ENCODE data around the gene LRRK1.

The LRRK1 gene

GRCh38 chr15:100934166-100934565, 15.0 kb downstream of the LRRK1 start:
- FAIRE-seq (no peak), DNase-seq (ENCODE audit: insufficient read length, low spot score) (no peak)
- TF ChIP-seq, protein P1, sequence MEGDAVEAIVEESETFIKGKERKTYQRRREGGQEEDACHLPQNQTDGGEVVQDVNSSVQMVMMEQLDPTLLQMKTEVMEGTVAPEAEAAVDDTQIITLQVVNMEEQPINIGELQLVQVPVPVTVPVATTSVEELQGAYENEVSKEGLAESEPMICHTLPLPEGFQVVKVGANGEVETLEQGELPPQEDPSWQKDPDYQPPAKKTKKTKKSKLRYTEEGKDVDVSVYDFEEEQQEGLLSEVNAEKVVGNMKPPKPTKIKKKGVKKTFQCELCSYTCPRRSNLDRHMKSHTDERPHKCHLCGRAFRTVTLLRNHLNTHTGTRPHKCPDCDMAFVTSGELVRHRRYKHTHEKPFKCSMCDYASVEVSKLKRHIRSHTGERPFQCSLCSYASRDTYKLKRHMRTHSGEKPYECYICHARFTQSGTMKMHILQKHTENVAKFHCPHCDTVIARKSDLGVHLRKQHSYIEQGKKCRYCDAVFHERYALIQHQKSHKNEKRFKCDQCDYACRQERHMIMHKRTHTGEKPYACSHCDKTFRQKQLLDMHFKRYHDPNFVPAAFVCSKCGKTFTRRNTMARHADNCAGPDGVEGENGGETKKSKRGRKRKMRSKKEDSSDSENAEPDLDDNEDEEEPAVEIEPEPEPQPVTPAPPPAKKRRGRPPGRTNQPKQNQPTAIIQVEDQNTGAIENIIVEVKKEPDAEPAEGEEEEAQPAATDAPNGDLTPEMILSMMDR (IDR thresholded peaks at IDR 0.05; ENCODE audit: insufficient read depth, missing control alignments), result no peak

DNA sequence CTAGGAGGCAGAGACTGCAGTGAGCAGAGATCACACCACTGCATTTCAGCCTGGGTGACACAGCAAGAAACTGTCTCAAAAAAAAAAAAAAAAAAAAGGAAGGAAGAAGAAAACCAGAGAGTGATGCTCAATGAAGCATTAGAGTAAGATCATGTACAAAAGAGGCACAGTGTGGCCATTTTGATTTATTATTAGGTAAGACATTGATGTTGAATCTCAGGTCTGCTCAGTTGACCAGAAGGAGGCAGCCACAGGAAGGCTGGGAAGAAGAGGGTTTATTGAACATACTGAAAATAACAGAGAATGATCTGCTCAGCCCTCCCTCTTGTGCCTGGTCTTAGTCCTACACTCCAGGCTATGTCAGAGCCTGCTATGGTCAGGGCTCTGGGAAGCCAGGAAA, 15.6 kb downstream of the LRRK1 start:
- FAIRE-seq, result no peak
- TF ChIP-seq, protein P1 (IDR thresholded peaks at IDR 0.05; ENCODE audit: insufficient read depth, missing control alignments), result no peak
- no peak for DNase-seq (ENCODE audit: insufficient read length, low spot score)

DNA sequence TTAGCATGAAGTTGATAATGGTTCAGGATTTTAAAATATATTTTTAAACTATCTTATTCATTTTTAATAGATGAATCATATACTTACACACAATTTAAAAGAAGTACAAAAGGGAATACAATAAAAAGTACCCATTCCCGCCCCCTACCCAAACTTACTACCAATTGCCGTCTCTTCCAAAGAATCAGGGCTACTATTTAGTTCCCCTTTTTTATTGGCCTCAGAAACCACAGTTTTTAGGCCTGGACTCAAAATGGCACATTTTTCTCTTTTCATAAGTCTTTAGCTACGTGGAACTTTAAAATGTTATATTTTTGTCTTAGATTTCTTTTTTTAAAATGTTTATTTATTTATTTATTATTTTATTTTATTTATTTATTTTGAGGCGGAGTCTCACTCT, 18.0 kb downstream of the LRRK1 start:
- no peak for FAIRE-seq
- no peak for DNase-seq (ENCODE audit: insufficient read length, low spot score)
- TF ChIP-seq, protein P1 (IDR thresholded peaks at IDR 0.05; ENCODE audit: insufficient read depth, missing control alignments), result no peak

- no peak for DNase-seq (ENCODE audit: insufficient read length, low spot score)
- no peak for FAIRE-seq
- TF ChIP-seq, protein P1 (IDR thresholded peaks at IDR 0.05; ENCODE audit: insufficient read depth, missing control alignments), result no peak
These were observed 20.6 kb downstream of the LRRK1 start for GRCh38 chr15:100939791-100940190.

DNA sequence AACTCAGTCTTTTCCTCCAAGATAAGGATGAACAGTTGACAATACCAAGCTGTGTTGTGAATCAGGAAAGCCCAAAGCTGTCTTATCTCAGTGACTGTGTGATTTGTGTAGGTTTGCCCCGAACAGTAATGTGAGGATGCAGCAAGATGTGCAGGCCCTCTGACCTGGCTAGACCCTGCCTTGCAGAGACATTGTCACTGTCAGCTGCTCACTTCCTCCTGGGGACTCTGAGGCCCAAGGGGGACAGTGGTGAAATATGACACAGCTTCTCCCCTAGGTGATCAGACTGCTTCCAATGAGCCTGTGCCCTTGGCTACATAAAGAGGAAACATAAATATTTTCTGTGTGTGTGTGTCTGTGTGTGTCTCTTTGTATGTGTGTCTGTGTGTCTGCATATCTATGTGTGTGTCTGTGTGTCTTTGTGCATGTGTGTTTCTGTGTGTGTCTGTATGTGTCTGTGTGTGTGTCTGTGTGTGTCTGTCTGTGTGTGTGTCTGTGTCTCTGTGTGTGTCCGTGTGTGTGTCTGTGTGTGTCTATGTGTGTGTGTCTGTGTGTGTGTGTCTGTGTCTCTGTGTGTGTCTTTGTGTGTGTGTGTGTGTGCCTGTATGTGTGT, 21.7 kb downstream of the LRRK1 start:
- DNase-seq (ENCODE audit: insufficient read length, low spot score) (no peak), FAIRE-seq (no peak)
- TF ChIP-seq, protein P1 (IDR thresholded peaks at IDR 0.05; ENCODE audit: insufficient read depth, missing control alignments), result no peak

GRCh38 chr15:100941536-100941935, 22.4 kb downstream of the LRRK1 start:
- no peak for FAIRE-seq
- TF ChIP-seq, protein P1 (IDR thresholded peaks at IDR 0.05; ENCODE audit: insufficient read depth, missing control alignments), result no peak
- no peak for DNase-seq (ENCODE audit: insufficient read length, low spot score)

- FAIRE-seq (no peak), DNase-seq (ENCODE audit: insufficient read length, low spot score) (no peak)
- TF ChIP-seq, protein P1 (IDR thresholded peaks at IDR 0.05; ENCODE audit: insufficient read depth, missing control alignments), result no peak
These were observed 23.7 kb downstream of the LRRK1 start for GRCh38 chr15:100942656-100943425.
